Measurements from ENCODE around the gene ANKRD12.

GRCh38 chr18:9234528-9234927 lies 97.9 kb downstream of the ANKRD12 start:
- no peak for TF ChIP-seq RAD21 (IDR thresholded peaks at IDR 0.05; ENCODE audit: insufficient read depth, low read depth, low read length)
- no peak for TF ChIP-seq CTCF (IDR thresholded peaks at IDR 0.05 in 2 of 3, conservative IDR thresholded peaks at IDR 0.05 in 1 of 3; ENCODE audit: control insufficient read depth in 2 of 3, extremely low read depth in 1 of 3, insufficient read depth in 1 of 3, low read depth in 3 of 3, low read length in 3 of 3)
- no peak for TF ChIP-seq ZNF274 (IDR thresholded peaks at IDR 0.05; ENCODE audit: insufficient read depth, insufficient read length)
- no peak for TF ChIP-seq EP300 (IDR thresholded peaks at IDR 0.05; ENCODE audit: borderline replicate concordance in 1 of 2, control insufficient read depth in 1 of 2, low read depth in 2 of 2, low read length in 2 of 2)
- no peak for TF ChIP-seq BHLHE40 (IDR thresholded peaks at IDR 0.05; ENCODE audit: borderline replicate concordance in 1 of 2, low read depth in 2 of 2, low read length in 1 of 2)
- TF ChIP-seq POLR2AphosphoS5 (IDR thresholded peaks at IDR 0.05; ENCODE audit: low read length), result no peak
- TF ChIP-seq HDGF (IDR thresholded peaks at IDR 0.05), result no peak
- TF ChIP-seq, protein P1, sequence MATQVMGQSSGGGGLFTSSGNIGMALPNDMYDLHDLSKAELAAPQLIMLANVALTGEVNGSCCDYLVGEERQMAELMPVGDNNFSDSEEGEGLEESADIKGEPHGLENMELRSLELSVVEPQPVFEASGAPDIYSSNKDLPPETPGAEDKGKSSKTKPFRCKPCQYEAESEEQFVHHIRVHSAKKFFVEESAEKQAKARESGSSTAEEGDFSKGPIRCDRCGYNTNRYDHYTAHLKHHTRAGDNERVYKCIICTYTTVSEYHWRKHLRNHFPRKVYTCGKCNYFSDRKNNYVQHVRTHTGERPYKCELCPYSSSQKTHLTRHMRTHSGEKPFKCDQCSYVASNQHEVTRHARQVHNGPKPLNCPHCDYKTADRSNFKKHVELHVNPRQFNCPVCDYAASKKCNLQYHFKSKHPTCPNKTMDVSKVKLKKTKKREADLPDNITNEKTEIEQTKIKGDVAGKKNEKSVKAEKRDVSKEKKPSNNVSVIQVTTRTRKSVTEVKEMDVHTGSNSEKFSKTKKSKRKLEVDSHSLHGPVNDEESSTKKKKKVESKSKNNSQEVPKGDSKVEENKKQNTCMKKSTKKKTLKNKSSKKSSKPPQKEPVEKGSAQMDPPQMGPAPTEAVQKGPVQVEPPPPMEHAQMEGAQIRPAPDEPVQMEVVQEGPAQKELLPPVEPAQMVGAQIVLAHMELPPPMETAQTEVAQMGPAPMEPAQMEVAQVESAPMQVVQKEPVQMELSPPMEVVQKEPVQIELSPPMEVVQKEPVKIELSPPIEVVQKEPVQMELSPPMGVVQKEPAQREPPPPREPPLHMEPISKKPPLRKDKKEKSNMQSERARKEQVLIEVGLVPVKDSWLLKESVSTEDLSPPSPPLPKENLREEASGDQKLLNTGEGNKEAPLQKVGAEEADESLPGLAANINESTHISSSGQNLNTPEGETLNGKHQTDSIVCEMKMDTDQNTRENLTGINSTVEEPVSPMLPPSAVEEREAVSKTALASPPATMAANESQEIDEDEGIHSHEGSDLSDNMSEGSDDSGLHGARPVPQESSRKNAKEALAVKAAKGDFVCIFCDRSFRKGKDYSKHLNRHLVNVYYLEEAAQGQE (IDR thresholded peaks at IDR 0.05; ENCODE audit: low read depth, low read length), result no peak

Measured in GM12878 (cell line).